ENCODE data around the gene PLXNB3. TPM values are rescaled to one million over a fixed set of nuclear protein-coding genes. Genes with fewer than 3 reads are reported as not detected.

Gene PLXNB3
- total and polyA plus RNA-seq, 4 donors = 0.11 to 0.69 (median 0.46) TPM

- Histone ChIP-seq H3K4me3 (ENCODE audit: low read depth in 1 of 3, low read length in 3 of 3) (no peak overlapping the region), H3K27ac (ENCODE audit: low read depth in 1 of 2, low read length in 2 of 2) (no peak overlapping the region), H3K4me1 (ENCODE audit: control insufficient read depth in 4 of 4, insufficient read depth in 4 of 4, low read length in 3 of 4) (peaks cover under 1 to 5% (median under 1%) of the 10 kb centered on the region in 4 donors), H3K27me3 (ENCODE audit: control insufficient read depth in 4 of 4, insufficient read depth in 4 of 4, low read length in 3 of 4) (no peaks in the 10 kb centered on the region), H3K36me3 (ENCODE audit: control insufficient read depth in 4 of 4, insufficient read depth in 3 of 4, low read depth in 1 of 4, low read length in 3 of 4) (peaks cover 9 to 44% (median 25%) of the 10 kb centered on the region in 4 donors), H3K9me3 (ENCODE audit: control insufficient read depth in 4 of 4, low read length in 3 of 4) (no peaks in the 10 kb centered on the region), H3K9ac (ENCODE audit: low read depth in 1 of 2, low read length in 2 of 2) (no peak overlapping the region)
- no peak for TF ChIP-seq TAF1 (conservative IDR thresholded peaks at IDR 0.05)
- TF ChIP-seq, protein P1, sequence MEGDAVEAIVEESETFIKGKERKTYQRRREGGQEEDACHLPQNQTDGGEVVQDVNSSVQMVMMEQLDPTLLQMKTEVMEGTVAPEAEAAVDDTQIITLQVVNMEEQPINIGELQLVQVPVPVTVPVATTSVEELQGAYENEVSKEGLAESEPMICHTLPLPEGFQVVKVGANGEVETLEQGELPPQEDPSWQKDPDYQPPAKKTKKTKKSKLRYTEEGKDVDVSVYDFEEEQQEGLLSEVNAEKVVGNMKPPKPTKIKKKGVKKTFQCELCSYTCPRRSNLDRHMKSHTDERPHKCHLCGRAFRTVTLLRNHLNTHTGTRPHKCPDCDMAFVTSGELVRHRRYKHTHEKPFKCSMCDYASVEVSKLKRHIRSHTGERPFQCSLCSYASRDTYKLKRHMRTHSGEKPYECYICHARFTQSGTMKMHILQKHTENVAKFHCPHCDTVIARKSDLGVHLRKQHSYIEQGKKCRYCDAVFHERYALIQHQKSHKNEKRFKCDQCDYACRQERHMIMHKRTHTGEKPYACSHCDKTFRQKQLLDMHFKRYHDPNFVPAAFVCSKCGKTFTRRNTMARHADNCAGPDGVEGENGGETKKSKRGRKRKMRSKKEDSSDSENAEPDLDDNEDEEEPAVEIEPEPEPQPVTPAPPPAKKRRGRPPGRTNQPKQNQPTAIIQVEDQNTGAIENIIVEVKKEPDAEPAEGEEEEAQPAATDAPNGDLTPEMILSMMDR (IDR thresholded peaks at IDR 0.05; ENCODE audit: low read depth, low read length, missing input control) = no peak
- TF ChIP-seq RXRA (IDR thresholded peaks at IDR 0.05) = no peak
- no peak for TF ChIP-seq YY1 (IDR thresholded peaks at IDR 0.05)
- TF ChIP-seq RAD21 (IDR thresholded peaks at IDR 0.05) = no peak
- no peak for TF ChIP-seq FOXA2 (IDR thresholded peaks at IDR 0.05)
- TF ChIP-seq JUND (IDR thresholded peaks at IDR 0.05) = no peak
- TF ChIP-seq REST (IDR thresholded peaks at IDR 0.05) = no peak
- no peak for TF ChIP-seq SP1 (IDR thresholded peaks at IDR 0.05)
- no peak for TF ChIP-seq MAX (IDR thresholded peaks at IDR 0.05)
- TF ChIP-seq EGR1 (IDR thresholded peaks at IDR 0.05; ENCODE audit: low read depth in 2 of 2) = no peak
- TF ChIP-seq HNF4G (IDR thresholded peaks at IDR 0.05) = no peak
- TF ChIP-seq FOXA1 (IDR thresholded peaks at IDR 0.05) = no peak
- no peak for TF ChIP-seq ZBTB33 (IDR thresholded peaks at IDR 0.05)
- TF ChIP-seq GABPA (IDR thresholded peaks at IDR 0.05 in 1 of 2, conservative IDR thresholded peaks at IDR 0.05 in 1 of 2) = no peak
- TF ChIP-seq HNF4A (conservative IDR thresholded peaks at IDR 0.05) = no peak
- TF ChIP-seq ATF3 (IDR thresholded peaks at IDR 0.05) = no peak
- no peak for DNase-seq (ENCODE audit: low spot score)
- WGBS = 95% methylated on average over 9 of the region's 9 CpGs
These were observed 46.6 kb upstream of the PLXNB3 start for GRCh38 chrX:153717445-153717844.
